ENCODE results near the gene DCDC2.
A peak's percentile ranks its signal among the peaks of the same experiment; 100 is the strongest.
"Not testable (repeated sequence)": the region's sequence is repeated elsewhere in the genome, so short reads cannot be mapped to it uniquely, and the experiment has no call there.

The DCDC2 gene

GRCh38 chr6:24323632-24324337 lies 34.1 kb downstream of the DCDC2 start:
- ATAC-seq = no peak

GRCh38 chr6:24322924-24323323 lies 34.9 kb downstream of the DCDC2 start:
- ATAC-seq = no peak

- not testable (repeated sequence) for ATAC-seq
Observed at GRCh38 chr6:24322446-24322845, 35.4 kb downstream of the DCDC2 start.

- no peak for ATAC-seq
Observed at GRCh38 chr6:24321538-24322162, 36.2 kb downstream of the DCDC2 start.

GRCh38 chr6:24313251-24314141 lies 44.4 kb downstream of the DCDC2 start:
- ATAC-seq = no peak

- ATAC-seq = not testable (repeated sequence)
Observed at GRCh38 chr6:24311775-24312174, 46.1 kb downstream of the DCDC2 start.

GRCh38 chr6:24307881-24308280 lies 50.0 kb downstream of the DCDC2 start:
- ATAC-seq = no peak

- no peak for ATAC-seq
Observed at GRCh38 chr6:24306936-24307335, 50.9 kb downstream of the DCDC2 start.

GRCh38 chr6:24306038-24306437 lies 51.8 kb downstream of the DCDC2 start:
- ATAC-seq = no peak

- no peak for ATAC-seq
Observed at GRCh38 chr6:24296944-24297343, 60.9 kb downstream of the DCDC2 start.

GRCh38 chr6:24293852-24294251 lies 64.0 kb downstream of the DCDC2 start:
- not testable (repeated sequence) for ATAC-seq

GRCh38 chr6:24287239-24287638 lies 70.6 kb downstream of the DCDC2 start:
- no peak for ATAC-seq

GRCh38 chr6:24284006-24284405 lies 73.9 kb downstream of the DCDC2 start:
- ATAC-seq = no peak

GRCh38 chr6:24283043-24283985 lies 74.5 kb downstream of the DCDC2 start:
- peak in 1 of 2 donors; percentile 43 for ATAC-seq

GRCh38 chr6:24274441-24275083 lies 83.3 kb downstream of the DCDC2 start:
- ATAC-seq = no peak

- no peak for ATAC-seq
Observed at GRCh38 chr6:24273096-24273870, 84.6 kb downstream of the DCDC2 start.

GRCh38 chr6:24272553-24272952 lies 85.3 kb downstream of the DCDC2 start:
- no peak for ATAC-seq

- no peak for ATAC-seq
Observed at GRCh38 chr6:24272148-24272547, 85.7 kb downstream of the DCDC2 start.

- no peak for ATAC-seq
Observed at GRCh38 chr6:24270011-24270410, 87.8 kb downstream of the DCDC2 start.

GRCh38 chr6:24258214-24258613 lies 99.6 kb downstream of the DCDC2 start:
- ATAC-seq = not testable (repeated sequence)

- ATAC-seq = no peak
Observed at GRCh38 chr6:24257282-24257681, 100.6 kb downstream of the DCDC2 start.
